Activated T-helper 1 cell treated with Interleukin-2 at 50 U/mL for 16 hours (primary cell): Measurements from ENCODE around the gene DUS2.
"Not testable (repeated sequence)": the region's sequence is repeated elsewhere in the genome, so short reads cannot be mapped to it uniquely, and the experiment has no call there.

ENCODE experiments used
- DNase-seq: peaks from one replicate; pipeline ENCODE4 v3.0.0-alpha.2; 2020; ENCODE audit warnings: low read depth

The DUS2 gene

DNA sequence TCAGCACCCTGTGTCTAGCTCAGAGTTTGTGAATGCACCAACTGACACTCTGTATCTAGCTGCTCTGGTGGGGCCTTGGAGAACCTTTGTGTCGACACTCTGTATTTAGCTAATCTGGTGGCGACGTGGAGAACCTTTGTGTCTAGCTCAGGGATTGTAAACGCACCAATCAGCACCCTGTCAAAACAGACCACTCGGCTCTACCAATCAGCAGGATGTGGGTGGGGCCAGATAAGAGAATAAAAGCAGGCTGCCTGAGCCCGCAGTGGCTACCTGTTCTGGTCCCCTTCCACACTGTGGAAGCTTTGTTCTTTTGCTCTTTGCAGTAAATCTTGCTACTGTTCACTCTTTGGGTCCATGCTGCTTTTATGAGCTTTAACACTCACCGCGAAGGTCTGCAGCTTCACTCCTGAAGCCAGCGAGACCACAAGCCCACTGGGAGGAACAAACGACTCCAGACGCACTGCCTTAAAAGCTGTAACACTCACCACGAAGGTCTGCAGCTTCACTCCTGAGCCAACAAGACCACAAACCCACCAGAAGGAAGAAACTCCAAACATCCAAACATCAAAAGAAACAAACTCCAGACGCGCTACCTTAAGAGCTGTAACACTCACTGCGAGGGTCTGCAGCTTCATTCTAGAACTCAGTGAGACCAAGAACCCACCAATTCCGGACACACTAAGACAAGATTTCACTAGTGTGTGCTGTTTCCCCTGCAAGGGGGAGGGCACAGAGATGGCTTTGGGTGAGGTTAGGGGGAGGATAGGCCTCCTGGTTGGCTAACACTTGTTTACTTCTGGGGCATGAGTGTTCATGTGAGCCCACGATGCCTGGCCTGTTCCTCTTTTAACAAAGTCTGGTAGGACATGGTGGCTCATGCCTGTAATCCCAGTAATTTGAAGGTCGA lies 24.1 kb upstream of the DUS2 start, which contains the start of gene DPEP2:
DPEP2 (minus strand) TSS at position 706 of the 910 bp plus-strand sequence. CDS start 6,272 bp downstream, outside the sequence.
- peak; percentile 37 for DNase-seq

DNA sequence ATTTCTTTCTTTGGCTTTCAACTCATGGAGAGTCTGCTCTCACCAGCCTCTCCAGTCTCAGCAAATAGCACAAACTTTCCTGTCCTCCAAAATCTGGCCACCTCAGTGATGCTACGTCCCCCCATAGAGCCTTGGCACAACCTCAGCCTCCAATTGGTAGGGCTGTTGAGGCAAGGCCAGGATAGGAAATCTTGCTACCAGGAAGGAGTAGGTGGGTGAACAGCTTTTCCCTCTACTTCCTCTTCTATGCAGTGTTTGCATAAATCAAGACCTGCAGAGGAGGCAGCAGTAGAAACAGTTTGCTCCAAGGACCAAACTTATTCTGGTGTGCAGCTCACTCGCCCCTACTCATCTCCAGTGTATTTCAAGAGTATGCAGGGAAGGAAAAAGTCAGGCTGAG lies 23.1 kb upstream of the DUS2 start:
- no peak for DNase-seq

DNA sequence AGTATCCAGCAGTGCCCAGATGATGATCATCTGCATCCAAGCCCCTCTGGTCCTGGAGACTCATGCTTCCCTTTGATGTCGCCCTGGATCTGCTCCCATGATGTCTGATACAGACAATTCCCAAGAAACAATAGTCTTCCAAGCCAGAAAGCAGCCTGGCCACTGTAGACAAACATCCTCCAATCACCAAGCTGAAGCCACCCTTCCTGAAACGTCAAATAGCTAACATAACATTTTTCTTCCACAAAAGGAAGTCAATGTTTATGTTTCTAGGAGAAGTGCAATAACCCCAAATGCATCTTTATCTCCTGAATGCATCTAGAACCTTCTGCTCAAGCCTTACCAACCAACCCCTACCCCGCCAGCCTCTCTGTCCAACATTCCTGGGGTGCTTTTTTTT lies 22.6 kb upstream of the DUS2 start:
- no peak for DNase-seq

DNA sequence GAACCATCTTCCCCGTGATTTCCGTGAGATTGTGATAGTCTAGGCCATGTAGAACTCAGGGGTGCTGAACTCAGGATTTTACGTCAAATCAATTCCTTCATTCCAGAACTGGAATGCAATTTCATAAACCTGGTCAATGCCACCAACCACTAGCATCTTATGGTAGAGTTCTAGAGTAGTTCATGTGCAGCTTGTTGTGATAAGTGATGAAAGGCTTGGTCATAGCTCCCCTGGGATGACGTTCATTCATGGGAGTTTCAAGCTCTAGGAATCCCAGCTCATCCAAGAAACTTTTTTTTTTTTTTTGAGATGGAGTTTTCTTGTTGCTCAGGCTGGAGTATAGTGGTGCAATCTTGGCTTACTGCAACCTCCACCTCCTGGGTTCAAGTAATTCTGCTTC lies 20.1 kb upstream of the DUS2 start:
- DNase-seq = no peak

DNA sequence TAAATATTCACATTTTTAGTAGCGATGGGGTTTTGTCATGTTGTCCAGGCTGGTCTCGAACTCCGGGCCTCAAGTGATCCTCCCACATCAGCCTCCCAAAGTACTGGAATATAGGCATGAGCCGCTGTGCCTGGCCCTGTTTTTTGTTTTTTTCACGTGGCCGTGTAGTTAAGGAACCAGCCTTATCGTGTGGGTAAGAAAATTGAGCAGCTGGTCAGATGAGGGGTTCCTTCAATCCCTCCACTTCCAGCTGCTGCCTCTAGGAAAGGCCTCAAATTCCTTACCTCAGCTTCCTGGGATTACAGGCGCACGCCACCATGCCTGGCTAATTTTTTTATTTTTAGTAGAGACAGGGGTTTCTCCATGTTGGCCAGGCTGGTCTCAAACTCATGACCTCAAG lies 17.9 kb upstream of the DUS2 start:
- no peak for DNase-seq

DNA sequence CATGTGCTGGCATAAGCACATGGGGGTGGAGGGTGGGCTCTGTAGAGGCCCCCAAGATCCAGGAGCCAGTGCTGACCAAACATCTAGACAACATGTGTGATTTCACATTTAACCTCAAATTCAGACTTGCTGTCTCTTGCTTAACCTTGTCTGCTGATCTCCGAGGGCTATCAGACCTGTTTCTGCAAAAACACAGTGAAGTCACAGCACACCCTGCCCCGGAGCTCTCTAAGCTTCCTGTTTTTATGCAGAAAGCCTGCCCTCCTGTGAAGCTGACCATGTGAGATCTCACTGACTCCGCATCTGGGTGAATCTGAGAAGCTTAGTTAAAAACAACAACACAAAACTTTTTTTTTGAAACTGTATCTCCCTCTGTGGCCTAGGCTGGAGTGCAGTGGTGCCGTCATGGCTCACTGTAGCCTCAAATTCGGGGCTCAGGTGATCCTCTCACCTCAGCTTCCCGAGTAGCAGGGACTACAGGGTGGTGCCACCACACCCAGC lies 17.2 kb upstream of the DUS2 start:
- DNase-seq = peak; percentile 41

DNA sequence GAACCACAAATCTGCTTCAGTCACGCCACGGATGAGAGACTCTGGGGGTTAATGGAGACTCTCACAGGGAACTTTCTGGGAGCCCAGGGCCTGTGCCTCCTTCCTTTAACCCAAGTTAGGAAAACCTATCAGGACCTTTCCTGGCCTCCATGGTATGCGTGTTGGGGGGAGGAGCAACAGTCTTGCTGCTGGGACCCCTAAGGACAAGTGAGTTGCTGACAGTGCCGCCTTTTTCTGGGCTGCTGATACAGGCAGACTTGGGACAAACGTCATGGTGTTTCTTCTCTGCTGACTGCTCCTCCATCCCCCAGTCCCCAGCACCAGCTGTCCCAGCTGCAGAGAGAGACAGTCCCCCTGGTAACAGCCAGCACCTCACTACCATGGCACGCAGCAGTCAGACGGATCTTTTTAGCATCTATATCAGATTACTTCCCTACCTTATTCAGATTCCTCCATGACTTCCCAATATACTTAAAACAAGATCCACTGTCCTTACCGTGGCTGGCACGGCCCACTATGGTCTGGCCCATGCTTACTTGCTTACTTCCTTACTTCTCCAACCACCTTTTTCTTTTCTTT lies 13.8 kb upstream of the DUS2 start:
- no peak for DNase-seq

DNA sequence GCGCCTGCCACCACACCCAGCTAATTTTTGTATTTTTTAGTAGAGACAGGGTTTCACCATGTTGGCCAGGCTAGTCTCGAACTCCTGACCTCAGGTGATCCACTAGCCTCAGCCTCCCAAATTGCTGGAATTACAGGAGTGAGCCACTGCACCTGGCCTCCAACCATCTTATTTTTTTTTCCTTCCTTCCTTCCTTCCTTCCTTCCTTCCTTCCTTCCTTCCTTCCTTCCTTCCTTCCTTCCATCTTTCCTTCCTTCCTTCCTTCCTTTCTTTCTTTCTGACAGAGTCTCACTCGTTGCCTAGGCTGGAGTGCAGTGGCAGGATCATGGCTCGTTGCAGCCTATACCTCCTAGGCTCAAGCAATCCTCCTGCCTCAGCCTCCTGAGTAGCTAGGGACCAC lies 13.2 kb upstream of the DUS2 start:
- not testable (repeated sequence) for DNase-seq

DNA sequence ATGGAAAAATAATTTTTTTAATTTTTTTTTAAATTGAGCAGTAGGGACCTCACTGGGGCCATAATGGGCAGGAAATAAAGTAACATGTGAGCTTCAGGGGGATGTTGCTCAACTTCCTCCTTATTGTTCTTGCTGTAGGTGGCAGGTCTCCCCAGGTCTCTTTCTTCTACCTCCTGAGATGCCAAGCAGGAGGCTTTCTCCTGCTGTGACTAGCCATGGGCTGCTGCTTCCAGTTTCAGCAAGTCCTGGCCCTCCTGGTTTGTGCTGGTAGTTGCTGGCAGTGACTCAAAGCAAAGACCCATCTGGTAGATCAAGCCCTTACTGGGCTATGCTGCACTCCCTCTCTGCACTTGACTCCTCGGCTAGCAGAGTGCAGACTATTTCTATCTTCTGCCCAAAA lies 9.6 kb upstream of the DUS2 start:
- DNase-seq = no peak

DNA sequence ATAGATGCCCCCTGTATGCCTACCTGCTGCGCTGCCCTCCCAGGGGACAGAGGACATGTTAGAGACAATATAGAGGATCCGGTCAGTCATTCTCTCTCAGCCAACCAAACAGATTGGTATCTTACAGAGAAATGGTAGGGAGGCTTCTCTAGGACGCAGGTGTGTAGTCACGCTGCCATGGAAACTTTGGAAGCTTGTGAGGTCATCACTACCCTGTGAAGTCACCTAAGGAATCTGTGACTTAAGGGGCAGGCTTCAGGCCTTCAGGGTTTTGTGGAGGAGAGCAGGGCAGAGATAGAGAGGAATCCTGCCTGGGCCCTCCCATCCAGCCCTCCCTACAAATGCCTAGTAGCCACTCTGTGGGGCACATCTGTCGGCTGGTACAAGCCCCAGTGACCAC lies 7.4 kb upstream of the DUS2 start, which contains the start of gene DPEP2NB:
DPEP2NB (minus strand) TSS at position 231 of the 400 bp plus-strand sequence; CDS start at position 90, 141 bp downstream.
- no peak for DNase-seq

DNA sequence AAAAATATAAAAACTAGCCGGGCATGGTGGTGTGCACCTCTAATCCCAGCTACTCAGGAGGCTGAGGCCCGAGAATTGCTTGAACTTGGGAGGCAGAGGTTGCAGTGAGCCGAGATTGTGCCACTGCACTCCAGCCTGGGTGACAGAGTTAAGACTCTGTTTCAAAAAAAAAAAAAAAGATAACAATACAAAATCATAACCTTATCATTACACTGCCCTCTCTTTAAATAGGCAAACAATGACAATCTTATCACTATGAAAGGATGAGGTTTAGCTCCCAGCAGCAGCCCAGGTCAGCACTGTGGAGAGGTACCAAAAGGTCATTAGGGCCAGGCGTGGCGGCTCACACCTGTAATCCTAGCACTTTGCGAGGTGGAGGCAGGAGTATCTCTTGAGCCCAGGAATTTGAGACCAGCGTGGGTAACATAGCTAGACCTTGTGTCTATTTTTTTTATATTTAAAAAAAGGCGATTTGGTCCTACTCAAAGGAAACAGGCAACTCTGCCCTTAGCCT lies 3.9 kb upstream of the DUS2 start:
- DNase-seq = no peak

DNA sequence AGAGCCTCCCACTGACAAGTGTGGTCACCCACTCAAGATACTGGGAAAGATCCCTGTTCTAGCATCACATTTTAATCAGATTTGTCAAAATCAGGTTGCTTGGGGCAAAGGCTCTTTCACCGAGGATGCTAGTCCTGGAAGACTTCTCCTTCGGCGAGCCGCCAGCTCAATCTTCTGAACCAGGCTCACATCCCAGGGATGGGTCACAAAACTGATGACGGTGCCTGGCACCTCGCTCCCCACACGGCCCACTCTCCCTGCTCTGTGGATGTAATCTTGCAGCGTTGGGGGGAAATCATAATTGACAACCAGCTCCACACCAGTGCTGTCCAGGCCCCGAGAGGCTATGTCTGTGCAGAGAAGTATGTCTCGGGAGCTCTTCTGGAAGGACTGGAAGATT lies 1.6 kb upstream of the DUS2 start:
- DNase-seq = no peak

DNA sequence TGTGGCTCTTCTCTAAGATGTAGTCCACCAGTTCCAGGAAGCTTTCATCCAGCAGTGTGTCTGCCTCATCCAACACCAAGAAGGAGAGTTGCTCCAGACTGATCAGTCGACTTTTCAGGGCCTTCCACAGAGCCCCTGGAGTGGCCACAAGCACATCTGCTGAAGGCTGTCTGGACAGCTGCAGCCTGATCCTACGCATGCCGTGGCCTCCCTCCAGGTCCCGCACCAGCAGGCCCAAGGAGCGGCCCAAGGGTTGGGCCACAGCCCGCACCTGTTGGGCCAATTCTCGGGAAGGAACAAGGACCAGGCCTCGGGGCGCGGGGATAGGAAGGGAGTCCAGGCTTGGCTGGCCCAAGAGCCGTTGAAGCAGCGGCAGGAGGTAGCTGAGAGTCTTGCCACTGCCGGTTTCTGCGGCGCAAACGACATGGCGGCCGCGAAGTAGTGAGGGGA lies 781 bp upstream of the DUS2 start:
- no peak for DNase-seq

DNA sequence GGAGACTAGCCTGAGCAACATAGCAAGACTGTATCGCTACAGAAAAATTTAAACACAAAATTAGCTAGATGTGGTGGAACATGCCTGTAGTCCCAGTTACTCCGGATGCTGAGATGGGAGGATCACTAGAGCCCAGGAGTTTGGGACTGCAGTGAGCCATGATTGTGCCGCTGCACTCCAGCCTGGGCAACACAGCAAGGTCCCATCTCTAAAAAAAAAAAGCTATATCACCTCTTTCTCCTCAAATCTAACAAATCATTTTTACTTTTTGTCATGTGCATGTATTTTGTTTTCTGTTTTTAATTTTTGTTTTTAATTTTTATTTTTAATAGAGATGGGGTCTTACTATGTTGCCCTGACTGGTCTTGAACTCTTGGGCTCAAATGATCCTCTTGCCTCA lies 5.9 kb downstream of the DUS2 start:
- DNase-seq = no peak

DNA sequence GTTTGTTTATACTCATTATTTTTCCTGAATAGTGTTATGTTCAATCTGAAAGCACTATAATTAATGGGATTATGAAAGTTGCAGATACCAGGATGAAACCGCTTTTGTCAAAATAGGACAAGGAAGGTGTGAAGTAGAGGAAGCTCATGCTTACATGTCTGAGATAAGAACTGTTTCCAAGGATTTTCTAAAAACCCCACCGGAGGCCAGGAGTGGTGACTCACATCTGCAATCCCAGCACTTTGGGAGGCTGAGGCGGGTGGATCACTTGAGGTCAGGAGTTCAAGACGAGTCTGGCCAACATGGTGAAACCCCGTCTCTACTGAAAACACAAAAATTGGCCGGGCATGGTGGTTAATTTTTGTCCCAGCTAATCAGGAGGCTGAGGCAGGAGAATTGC lies 7.0 kb downstream of the DUS2 start:
- DNase-seq = not testable (repeated sequence)

DNA sequence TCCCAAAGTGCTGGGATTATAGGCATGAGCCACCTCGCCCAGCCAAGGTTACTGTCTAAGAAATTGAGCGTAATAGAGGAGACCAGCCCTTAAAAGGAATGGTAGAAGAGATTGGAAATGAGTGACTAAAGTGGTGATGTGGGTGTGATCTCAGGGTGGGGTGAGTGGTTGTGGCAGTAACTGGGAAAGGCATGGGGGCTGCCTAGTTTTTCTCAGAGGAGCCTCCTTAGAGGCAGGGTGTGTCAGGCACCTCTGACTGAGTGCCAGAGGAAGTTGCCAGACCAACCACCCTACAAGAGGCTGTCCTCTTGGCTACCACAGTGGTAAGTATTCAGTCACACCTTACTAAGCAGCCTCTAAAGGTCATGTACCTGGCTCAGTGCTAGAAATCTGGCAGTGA lies 8.9 kb downstream of the DUS2 start:
- DNase-seq = no peak

DNA sequence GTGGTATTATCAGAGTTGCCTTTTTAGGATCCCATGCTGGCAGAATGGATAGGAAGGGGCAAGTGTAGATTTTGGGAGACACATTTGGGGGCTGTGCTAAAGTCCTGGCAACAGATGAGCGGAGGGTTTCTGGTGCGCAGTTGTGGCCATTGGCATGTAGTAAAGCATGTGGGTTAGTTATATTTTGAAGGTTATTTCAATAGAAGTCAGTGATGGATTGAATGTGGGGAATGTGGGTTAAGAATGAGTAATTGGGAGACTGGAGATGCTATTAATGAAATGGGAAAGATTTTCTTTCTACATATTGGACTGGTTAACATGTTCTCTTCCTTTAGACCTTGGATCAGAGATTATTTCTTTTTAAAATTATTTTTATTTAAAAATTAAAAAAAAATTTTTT lies 10.0 kb downstream of the DUS2 start:
- no peak for DNase-seq

DNA sequence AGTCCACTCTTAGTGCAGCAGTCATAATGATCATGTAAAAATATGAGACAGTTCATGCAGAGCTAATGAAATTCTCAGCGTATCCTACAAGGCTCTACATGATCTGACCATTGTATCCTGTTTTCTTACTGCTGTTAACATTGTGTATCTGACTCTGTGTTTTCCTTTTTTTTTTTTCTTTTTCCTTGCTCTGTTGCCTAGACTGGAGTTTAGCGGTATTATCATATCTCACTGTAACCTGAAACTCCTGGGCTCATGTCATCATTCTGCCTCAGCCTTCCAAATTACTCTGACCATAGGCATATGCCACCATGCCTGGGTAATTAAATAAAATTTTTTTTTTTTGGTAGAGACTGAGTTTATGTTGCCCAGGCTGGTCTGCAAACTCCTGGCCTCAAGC lies 12.1 kb downstream of the DUS2 start:
- DNase-seq = no peak

DNA sequence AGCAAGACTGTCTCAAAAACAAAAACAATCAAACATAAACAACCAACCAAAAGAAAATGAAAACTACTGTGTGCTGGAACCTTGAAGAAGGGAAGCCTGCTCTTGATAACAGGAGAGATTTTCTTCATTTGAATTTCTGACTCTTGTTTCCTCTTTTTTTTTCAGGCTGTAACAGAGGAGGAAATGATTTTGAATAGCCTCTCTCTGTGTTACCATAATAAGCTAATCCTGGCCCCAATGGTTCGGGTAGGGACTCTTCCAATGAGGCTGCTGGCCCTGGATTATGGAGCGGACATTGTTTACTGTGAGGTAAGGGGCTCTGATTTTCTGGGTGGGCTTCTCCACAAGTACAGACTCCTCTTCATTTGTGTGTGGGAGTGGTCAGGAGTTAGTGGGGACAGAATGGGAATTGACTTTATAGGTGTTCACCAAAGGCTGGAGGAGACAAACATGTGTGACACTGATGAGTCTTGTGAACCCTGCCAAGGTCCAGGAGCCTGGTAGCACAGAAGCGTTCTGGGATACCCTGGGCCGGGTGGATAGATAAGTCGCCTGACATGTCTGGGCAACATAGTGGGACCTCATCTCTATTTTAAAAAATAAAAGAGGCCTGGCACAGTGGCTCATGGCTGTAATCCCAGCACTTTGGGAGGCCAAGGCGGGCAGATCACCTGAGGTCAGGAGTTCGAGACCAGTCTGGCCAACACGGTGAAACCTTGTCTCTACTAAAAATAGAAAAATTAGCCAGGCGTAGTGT lies 14.9 kb downstream of the DUS2 start:
- no peak for DNase-seq

DNA sequence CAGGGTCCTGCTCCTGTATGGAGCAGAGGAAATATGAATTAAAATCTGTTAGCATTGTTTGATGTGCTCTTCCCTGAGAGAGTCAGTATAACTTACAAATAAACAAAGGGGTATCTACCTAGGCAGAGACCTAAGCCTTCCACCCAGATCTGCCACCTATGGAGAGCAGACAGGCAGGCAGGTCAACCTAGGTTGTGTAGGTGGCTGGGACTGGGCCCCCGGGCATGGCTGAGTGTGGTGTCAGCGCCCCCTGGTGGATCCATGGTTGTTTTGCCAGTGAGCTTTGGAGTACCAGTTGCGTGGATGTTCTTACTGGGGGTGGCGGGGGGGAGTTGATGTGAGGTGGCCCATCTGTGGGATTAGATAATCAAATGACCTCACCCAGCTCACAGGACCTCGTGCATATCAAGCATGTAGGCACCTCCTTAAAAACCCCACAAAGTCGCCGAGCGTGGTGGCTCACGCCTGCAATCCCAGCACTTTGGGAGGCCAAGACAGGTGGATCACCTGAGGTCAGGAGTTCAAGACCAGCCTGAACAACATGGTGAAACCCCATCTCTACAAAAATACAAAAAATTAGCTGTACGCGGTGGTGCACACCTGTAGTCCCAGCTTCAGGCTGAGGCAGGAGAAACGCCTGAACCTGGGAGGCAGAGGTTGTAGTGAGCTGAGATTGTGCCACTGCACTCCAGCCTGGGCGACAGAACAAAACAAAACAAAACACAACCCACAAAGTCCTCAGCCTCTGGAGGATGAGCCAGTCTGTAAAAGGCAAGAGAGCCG lies 17.6 kb downstream of the DUS2 start:
- peak; percentile 81 for DNase-seq

DNA sequence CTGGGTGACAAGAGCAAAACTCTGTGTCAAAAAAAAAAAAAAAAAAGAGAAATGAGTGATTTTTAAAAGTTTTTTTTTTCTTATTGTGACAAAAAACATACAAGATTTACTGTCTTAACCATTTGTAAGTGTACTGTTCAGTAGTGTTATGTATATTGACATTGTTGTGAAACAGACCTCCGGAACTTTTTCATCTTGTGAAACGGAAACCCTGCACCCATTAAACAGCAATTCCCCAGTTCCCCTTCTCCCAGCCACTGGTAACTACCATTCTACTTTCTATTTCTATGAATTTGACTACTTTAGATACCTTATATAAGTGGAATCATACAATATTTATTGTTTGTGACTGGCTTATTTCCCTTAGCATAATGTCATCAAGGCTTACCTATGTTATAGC lies 18.7 kb downstream of the DUS2 start:
- no peak for DNase-seq
